HG02571 (cell line): ENCODE results near the gene SH3PXD2A.

Experiments
- ATAC-seq: cut with Tn5 transposase; IDR thresholded peaks from one replicate; pipeline ENCODE4 v1.9.1; 2021; ENCODE audit warnings: mild to moderate bottlenecking, moderate library complexity; ENCODE audit not compliant: unreplicated experiment

The SH3PXD2A gene

GRCh38 chr10:103574097-103575061 lies 281.0 kb downstream of the SH3PXD2A start:
- ATAC-seq, result no peak

GRCh38 chr10:103573205-103573487 lies 282.2 kb downstream of the SH3PXD2A start:
- no peak for ATAC-seq

DNA sequence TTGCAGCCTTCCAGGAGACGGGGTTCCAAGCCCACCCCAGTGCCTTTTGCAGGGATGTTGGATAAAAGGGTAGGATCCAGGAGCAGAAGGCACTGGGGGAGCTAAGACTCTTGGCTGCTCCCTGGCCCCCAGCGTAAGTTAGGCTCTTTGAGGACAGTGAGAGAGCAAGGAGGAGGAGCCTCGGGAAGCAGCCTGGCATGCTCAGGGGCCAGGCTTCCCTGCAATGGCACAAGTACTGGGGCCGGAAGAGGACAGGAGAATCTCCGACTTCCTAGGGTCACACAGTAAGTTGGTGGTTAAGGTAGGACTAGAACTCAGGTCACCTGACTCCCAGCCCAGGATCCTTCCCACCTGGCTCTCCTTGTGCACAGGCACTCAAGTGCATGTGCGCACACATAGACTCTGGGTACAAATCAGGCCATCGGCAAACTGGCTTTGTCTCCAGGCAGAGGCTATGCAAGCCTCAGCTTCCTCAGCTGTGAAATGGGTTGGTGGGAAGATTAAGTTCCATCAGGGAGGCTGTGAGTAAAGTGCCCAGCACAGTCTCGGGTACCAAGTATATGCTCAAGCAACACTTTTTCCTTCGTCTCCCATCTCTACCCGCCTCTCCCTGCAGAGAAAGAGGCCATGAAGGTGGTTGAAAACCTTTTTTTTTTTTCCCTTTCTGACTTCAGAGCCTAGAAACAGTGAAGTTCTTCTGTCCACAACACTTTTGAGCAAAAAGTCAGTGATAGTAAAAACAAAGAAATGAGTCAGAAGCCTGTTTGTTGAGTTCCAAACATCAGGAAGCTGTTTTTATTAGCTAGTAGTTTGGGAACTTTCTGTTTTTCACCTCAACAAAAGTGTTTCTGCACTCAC lies 282.8 kb downstream of the SH3PXD2A start:
- no peak for ATAC-seq

- no peak for ATAC-seq
Measured at GRCh38 chr10:103571656-103571975, 283.8 kb downstream of the SH3PXD2A start.

DNA sequence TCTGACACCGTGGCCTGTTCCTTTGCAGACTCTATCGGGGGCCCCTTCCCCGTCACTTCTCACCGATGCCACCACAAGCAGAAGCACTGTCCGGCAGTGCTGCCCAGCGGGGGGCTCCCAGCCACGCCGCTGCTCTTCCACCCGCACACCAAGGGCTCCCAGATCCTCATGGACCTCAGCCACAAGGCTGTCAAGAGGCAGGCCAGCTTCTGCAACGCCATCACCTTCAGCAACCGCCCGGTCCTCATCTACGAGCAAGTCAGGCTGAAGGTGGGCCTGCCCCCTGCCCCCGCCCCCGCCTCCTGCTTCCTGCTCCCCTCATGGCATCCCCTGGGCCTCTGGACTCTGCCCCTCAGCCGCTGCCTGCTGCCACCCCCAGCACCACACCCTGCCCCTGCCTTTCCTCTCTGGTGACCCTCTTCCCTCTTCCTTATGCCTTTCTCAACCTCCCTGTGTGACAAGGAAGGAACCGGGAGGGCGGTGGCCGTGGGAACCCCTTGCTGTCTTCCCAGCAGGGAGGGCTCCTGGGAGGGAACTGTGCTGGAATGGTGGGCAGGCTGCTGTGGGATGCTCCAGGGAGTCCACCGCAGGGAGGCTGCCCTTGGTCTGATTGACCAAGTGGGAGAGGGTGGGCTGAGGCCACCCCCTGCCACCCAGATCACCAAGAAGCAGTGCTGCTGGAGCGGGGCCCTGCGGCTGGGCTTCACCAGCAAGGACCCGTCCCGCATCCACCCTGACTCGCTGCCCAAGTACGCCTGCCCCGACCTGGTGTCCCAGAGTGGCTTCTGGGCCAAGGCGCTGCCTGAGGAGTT lies 284.3 kb downstream of the SH3PXD2A start:
- ATAC-seq, result no peak

DNA sequence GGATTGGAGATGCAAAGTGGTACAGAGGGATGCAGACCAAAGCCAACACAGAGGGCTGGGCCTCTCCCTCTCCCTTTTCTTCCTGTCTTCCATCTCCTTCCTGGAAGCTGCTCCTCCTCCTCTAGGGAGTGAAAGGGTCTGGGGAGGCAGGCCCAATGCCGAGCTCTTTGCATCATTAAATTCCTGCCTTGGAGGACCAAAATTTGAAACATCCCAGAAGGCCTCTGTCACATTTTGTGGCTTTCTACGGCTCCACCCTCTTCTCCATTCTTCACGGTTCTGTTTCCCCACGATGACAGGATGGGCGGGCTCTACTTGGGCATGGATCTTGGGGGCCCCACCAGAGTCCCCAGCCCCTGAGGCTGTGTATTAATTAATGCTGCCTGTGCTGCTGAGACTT lies 285.5 kb downstream of the SH3PXD2A start:
- no peak for ATAC-seq

GRCh38 chr10:103568505-103568904 lies 286.9 kb downstream of the SH3PXD2A start:
- ATAC-seq, result no peak

DNA sequence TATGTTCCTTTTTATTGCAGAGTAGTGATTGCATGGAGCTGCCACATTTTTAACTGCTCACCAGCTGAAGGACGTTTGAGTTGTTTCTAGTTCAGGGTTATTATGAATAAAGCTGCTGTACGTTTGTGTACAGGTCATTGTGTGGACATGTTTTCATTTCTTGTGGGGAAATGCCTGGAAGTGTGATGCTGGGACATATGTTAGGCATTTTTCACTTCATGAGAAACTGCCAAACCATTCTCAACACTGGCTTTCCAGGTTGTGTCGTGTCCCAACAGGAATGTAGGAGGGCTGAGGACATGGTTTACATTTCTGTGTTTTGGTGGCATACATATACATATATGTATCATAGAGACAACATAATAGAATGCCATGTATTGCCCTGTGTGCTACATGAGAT lies 288.8 kb downstream of the SH3PXD2A start:
- ATAC-seq, result no peak

GRCh38 chr10:103564776-103565520 lies 290.4 kb downstream of the SH3PXD2A start:
- ATAC-seq, result no peak

- no peak for ATAC-seq
Measured at GRCh38 chr10:103564116-103564501, 291.3 kb downstream of the SH3PXD2A start.

DNA sequence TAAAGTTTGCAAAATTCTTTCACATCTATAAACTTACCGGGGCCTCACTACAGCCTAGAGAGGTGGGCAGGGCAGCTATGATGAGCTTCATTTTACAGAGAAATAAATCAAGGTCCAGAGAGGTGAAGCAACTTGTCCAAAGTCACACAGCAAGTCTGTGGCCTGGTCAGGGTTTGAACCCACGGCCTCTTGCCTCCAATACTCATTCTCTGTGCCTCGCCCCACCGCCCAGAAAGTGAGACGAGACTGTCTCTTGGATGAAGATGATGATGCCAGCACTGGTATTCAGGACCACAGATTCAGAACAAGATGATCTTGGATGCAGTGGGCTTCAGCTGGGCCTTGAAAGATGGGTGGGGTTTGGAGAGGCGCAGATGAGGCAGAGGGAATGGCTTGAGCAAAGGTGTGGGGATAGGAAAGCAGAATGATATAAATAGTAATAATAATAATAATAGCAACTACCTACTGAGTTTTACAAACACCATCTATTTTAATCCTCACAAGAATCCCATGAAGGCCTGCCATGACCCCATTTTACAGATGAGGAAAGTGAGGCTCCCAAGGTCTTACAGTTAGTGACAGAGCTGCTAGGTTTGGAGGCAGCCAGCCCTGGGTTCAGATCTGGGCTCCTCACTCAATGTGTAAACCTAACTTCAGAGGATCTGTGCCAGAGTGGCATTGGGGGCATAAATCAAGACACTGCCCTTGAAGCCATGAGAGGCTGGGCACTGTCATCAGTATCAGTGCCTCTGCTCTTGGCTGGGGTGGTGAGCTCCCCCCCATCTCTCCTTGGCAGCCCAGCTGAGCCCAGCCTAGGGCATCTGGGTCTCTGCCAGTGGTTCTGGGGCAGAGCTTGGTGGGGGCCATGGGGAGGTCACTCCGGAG lies 291.9 kb downstream of the SH3PXD2A start:
- no peak for ATAC-seq

DNA sequence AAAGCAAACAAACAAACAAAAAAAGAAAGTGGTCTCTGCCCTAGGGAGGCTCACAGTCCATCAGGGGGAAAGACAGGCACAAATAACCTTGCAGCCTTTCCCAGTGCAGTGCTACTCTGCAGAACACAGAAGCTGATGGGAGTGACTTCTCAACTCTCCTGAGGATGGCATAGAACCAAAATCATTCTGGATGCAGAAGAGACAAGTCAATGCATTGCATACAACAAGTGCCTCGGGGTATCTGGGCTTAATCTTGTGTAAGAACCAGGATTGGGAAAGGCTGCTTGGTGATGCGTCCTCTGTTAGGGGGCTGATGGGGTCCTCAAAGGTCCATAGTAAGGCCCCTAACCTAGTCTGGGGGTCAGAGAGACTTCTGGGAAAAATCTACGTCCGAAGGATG lies 293.0 kb downstream of the SH3PXD2A start:
- no peak for ATAC-seq

- ATAC-seq, result no peak
Measured at GRCh38 chr10:103560886-103561285, 294.5 kb downstream of the SH3PXD2A start.

GRCh38 chr10:103559776-103560175 lies 295.6 kb downstream of the SH3PXD2A start:
- ATAC-seq, result no peak

GRCh38 chr10:103558911-103559310 lies 296.5 kb downstream of the SH3PXD2A start:
- ATAC-seq, result no peak

GRCh38 chr10:103557455-103557854 lies 297.9 kb downstream of the SH3PXD2A start:
- ATAC-seq, result no peak

GRCh38 chr10:103556383-103557007 lies 298.9 kb downstream of the SH3PXD2A start:
- ATAC-seq, result no peak

DNA sequence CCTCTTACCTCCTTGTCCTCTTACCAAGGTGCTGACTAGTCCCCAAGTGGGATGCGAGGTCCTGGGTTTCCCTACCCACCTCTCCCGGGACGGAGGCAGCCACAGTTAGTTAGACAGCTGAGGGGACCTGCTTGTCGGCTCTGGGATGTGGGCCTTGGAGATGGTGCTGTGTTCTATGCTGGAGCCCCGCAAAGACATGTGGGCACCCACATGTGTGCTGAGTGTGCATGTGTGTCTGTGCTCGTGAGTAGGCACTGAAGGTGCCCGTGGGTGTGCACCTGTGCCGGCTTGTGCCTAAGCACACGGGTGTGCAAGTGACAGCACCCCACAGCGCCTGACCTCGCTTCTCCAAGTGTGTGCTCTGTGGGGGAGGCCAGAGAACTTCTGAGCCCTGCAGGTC lies 299.7 kb downstream of the SH3PXD2A start:
- ATAC-seq, result no peak

GRCh38 chr10:103555325-103555649 lies 300.1 kb downstream of the SH3PXD2A start:
- no peak for ATAC-seq
